Stimulated activated CD4-positive, alpha-beta T cell treated with anti-CD3 and anti-CD28 coated beads, TNF-alpha, amount 100 ng/mL, for 4 hours (primary cell): Measurements from ENCODE around the gene RTL1.

Source experiments
- DNase-seq, 3 experiments: peaks; one replicate each; pipeline ENCODE4 v3.0.0-alpha.2; 2020; ENCODE audit warnings: low read depth in 3 of 3

Gene RTL1

GRCh38 chr14:100898935-100899883, 4.3 kb downstream of the RTL1 start:
- no peak for DNase-seq

GRCh38 chr14:100898465-100898864, 5.1 kb downstream of the RTL1 start:
- no peak for DNase-seq

- no peak for DNase-seq
Observed at GRCh38 chr14:100896369-100897060, 7.0 kb downstream of the RTL1 start.

GRCh38 chr14:100895411-100895810, 8.1 kb downstream of the RTL1 start:
- DNase-seq, result no peak

- no peak for DNase-seq
Observed at GRCh38 chr14:100894416-100894815, 9.1 kb downstream of the RTL1 start.

- DNase-seq, result no peak
Observed at GRCh38 chr14:100893760-100894159, 9.8 kb downstream of the RTL1 start.

GRCh38 chr14:100893228-100893601, 10.3 kb downstream of the RTL1 start:
- DNase-seq, result no peak

- no peak for DNase-seq
Observed at GRCh38 chr14:100892496-100893227, 10.9 kb downstream of the RTL1 start.

- no peak for DNase-seq
Observed at GRCh38 chr14:100891501-100892445, 11.7 kb downstream of the RTL1 start.

GRCh38 chr14:100891051-100891450, 12.5 kb downstream of the RTL1 start:
- no peak for DNase-seq

GRCh38 chr14:100890061-100890850, 13.3 kb downstream of the RTL1 start:
- no peak for DNase-seq

GRCh38 chr14:100889641-100890040, 13.9 kb downstream of the RTL1 start:
- DNase-seq, result no peak

- no peak for DNase-seq
Observed at GRCh38 chr14:100888789-100889315, 14.7 kb downstream of the RTL1 start.

- DNase-seq, result no peak
Observed at GRCh38 chr14:100887728-100888335, 15.7 kb downstream of the RTL1 start.

GRCh38 chr14:100885617-100886016, 17.9 kb downstream of the RTL1 start:
- no peak for DNase-seq

GRCh38 chr14:100885196-100885595, 18.3 kb downstream of the RTL1 start:
- no peak for DNase-seq

- no peak for DNase-seq
Observed at GRCh38 chr14:100884456-100884855, 19.1 kb downstream of the RTL1 start.

GRCh38 chr14:100883789-100884101, 19.8 kb downstream of the RTL1 start:
- DNase-seq, result no peak

- no peak for DNase-seq
Observed at GRCh38 chr14:100882991-100883788, 20.3 kb downstream of the RTL1 start.
